ENCODE measurements around the gene EWSR1. TPM values are rescaled to one million over a fixed set of nuclear protein-coding genes. Genes with fewer than 3 reads are reported as not detected.

Gene EWSR1
- total RNA-seq, 2 experiments from 2014 or later, result 284 to 302 TPM

- Mint-ChIP-seq H3K4me1 (peaks cover 9% of the 10 kb centered on the region), H3K27me3 (peaks cover 5% of the 10 kb centered on the region), H3K36me3 (no peaks in the 10 kb centered on the region), H3K9me3 (no peaks in the 10 kb centered on the region), H3K27ac (no peak overlapping the region), H3K4me3 (no peak overlapping the region)
- ATAC-seq (ENCODE audit: low read depth) (no peak), DNase-seq (no peak)
- POLR2A ChIA-PET, result interaction anchor here (1.4 kb wide), 1 partner anchor 10 kb away, joined by 6 read pairs; no protein-coding TSS in a partner anchor
Measured at GRCh38 chr22:29256606-29257325, 11.3 kb upstream of the EWSR1 start.

DNA sequence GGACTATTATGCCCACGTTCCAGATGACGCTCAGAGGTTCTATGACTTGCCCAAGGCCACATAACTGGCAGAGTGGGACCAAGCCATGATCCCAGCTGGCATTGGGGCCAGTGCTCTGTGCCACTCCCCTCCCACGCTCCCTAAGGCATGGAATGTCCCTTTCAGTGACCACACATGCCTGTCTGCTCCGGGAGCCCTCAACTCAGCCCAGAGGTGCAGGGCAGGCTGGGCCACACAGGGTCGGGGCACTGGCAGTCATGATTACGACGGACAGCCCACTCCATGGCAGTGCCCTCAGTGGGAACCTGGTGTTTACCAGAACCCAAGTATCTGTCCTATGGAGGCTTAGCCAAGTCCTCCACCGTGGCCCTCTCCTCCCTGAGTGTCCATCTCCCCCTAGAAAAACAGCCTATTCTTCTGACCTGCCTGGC is 10.3 kb upstream of the EWSR1 start:
- DNase-seq (no peak), ATAC-seq (ENCODE audit: low read depth) (no peak)
- Mint-ChIP-seq H3K27me3 (peaks cover 3% of the 10 kb centered on the region), H3K9me3 (no peaks in the 10 kb centered on the region), H3K27ac (no peak overlapping the region), H3K4me1 (peaks cover 9% of the 10 kb centered on the region), H3K4me3 (no peak overlapping the region), H3K36me3 (no peaks in the 10 kb centered on the region)
- POLR2A ChIA-PET, result interaction anchor here (0.9 to 1.4 kb wide), 2 partner anchors 9 kb away, joined by 3 to 6 read pairs; no protein-coding TSS in a partner anchor

DNA sequence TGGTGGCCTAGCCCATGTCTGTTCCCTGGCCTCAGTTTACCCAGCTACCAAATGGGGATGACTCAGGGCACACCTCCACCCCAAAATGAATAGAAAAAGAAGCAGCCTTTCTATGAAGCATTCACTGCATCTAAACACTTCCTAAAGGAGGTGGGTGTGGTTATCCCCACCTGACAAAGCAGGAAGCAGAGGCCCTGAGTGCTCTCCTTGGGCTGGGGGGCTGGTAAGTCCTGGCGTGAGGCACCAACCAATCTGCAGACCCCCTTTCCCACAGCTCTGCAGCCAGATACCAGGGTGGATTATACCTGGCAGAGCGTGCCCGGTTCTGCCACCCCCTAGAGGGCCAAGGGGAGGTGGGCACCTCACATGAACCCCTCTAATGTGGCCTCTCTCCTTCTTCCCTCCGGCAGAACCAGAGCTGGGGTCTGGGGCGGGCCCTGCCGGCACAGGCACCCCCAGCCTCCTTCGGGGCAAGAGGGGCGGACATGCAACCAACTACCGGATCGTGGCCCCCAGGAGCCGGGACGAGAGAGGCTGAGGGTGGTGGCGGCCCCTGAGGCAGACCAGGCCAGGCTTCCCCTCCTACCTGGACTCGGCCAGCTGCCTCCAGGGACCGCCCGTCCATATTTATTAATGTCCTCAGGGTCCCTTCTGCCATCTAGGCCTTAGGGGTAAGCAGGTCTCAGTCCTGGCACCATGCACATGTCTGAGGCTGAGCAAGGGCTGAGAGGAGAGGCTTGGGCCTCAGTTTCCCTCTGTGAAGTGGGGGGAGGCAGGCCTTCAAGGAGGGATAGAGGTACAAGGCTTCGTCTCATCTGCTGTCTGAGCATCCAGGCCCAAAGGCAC is 9.4 kb upstream of the EWSR1 start:
- Mint-ChIP-seq H3K36me3 (no peaks in the 10 kb centered on the region), H3K27ac (no peak overlapping the region), H3K9me3 (no peaks in the 10 kb centered on the region), H3K4me3 (no peak overlapping the region), H3K27me3 (peaks cover 3% of the 10 kb centered on the region), H3K4me1 (peaks cover 9% of the 10 kb centered on the region)
- POLR2A ChIA-PET, result interaction anchor here (0.9 kb wide), 1 partner anchor 8 kb away, joined by 3 read pairs; no protein-coding TSS in a partner anchor
- DNase-seq, result no peak
- no peak for ATAC-seq (ENCODE audit: low read depth)

GRCh38 chr22:29259253-29259899 is 8.7 kb upstream of the EWSR1 start:
- no peak for ATAC-seq (ENCODE audit: low read depth)
- Mint-ChIP-seq H3K4me1 (peaks cover 8% of the 10 kb centered on the region), H3K4me3 (no peak overlapping the region), H3K27ac (no peak overlapping the region), H3K9me3 (no peaks in the 10 kb centered on the region), H3K27me3 (no peaks in the 10 kb centered on the region), H3K36me3 (no peaks in the 10 kb centered on the region)
- POLR2A ChIA-PET, result no interaction called here
- no peak for DNase-seq

GRCh38 chr22:29260031-29260560 is 8.0 kb upstream of the EWSR1 start:
- Mint-ChIP-seq H3K9me3 (no peaks in the 10 kb centered on the region), H3K36me3 (no peaks in the 10 kb centered on the region), H3K27ac (no peak overlapping the region), H3K4me1 (peaks cover 4% of the 10 kb centered on the region), H3K4me3 (no peak overlapping the region), H3K27me3 (no peaks in the 10 kb centered on the region)
- POLR2A ChIA-PET, result no interaction called here
- DNase-seq (no peak), ATAC-seq (ENCODE audit: low read depth) (no peak)

- ATAC-seq (ENCODE audit: low read depth), result no peak
- no peaks in the 10 kb centered on the region for H3K9me3 Mint-ChIP-seq
- no peaks in the 10 kb centered on the region for H3K27me3 Mint-ChIP-seq
- no peaks in the 10 kb centered on the region for H3K36me3 Mint-ChIP-seq
- POLR2A ChIA-PET, result no interaction called here
- no peak overlapping the region for H3K4me3 Mint-ChIP-seq
- H3K4me1 Mint-ChIP-seq, result peaks cover 4% of the 10 kb centered on the region
- no peak overlapping the region for H3K27ac Mint-ChIP-seq
- DNase-seq, result no peak
Measured at GRCh38 chr22:29260601-29261315, 7.3 kb upstream of the EWSR1 start.

GRCh38 chr22:29263791-29264276 is 4.2 kb upstream of the EWSR1 start:
- no peaks in the 10 kb centered on the region for H3K9me3 Mint-ChIP-seq
- peaks cover 11% of the 10 kb centered on the region for H3K4me1 Mint-ChIP-seq
- ATAC-seq (ENCODE audit: low read depth) (no peak), DNase-seq (no peak)
- H3K4me3 Mint-ChIP-seq, result no peak overlapping the region
- POLR2A ChIA-PET, result no interaction called here
- H3K27ac Mint-ChIP-seq, result no peak overlapping the region
- H3K27me3 Mint-ChIP-seq, result no peaks in the 10 kb centered on the region
- peaks cover 5% of the 10 kb centered on the region for H3K36me3 Mint-ChIP-seq

DNA sequence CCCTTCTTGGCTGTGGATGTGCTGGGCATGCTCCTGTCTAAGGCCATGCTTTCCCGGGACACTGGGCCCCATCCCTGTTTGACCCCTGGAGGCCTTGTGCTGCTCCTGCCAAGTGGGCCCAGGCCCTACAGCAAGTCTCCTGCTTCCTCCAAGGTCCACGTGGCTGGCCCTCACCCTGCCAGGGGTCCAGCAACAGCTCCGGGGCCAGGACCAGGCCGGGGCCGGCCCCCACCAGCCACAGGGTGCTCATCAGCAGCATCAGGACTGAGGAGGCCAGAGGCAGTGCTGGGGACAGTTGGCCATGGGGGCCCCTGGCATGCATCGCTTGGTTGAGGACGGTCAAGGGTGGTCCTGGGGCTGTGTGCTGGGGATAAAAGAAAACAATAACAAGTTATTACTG is 2.8 kb upstream of the EWSR1 start:
- DNase-seq, result no peak
- no peak overlapping the region for H3K4me3 Mint-ChIP-seq
- POLR2A ChIA-PET, result interaction anchor here (0.5 kb wide), 1 partner anchor 516 kb away, joined by 4 read pairs; no protein-coding TSS in a partner anchor
- no peak for ATAC-seq (ENCODE audit: low read depth)
- H3K9me3 Mint-ChIP-seq, result no peaks in the 10 kb centered on the region
- H3K27me3 Mint-ChIP-seq, result no peaks in the 10 kb centered on the region
- H3K27ac Mint-ChIP-seq, result no peak overlapping the region
- peaks cover 18% of the 10 kb centered on the region for H3K4me1 Mint-ChIP-seq
- H3K36me3 Mint-ChIP-seq, result peaks cover 16% of the 10 kb centered on the region

- Mint-ChIP-seq H3K4me1 (peaks cover 25% of the 10 kb centered on the region), H3K9me3 (no peaks in the 10 kb centered on the region), H3K27me3 (no peaks in the 10 kb centered on the region), H3K36me3 (peaks cover 22% of the 10 kb centered on the region), H3K4me3 (peak overlapping the region; percentile 86), H3K27ac (no peak overlapping the region)
- POLR2A ChIA-PET, result no interaction called here
- ATAC-seq (ENCODE audit: low read depth) (no peak), DNase-seq (no peak)
Measured at GRCh38 chr22:29265929-29266328, 2.1 kb upstream of the EWSR1 start.

DNA sequence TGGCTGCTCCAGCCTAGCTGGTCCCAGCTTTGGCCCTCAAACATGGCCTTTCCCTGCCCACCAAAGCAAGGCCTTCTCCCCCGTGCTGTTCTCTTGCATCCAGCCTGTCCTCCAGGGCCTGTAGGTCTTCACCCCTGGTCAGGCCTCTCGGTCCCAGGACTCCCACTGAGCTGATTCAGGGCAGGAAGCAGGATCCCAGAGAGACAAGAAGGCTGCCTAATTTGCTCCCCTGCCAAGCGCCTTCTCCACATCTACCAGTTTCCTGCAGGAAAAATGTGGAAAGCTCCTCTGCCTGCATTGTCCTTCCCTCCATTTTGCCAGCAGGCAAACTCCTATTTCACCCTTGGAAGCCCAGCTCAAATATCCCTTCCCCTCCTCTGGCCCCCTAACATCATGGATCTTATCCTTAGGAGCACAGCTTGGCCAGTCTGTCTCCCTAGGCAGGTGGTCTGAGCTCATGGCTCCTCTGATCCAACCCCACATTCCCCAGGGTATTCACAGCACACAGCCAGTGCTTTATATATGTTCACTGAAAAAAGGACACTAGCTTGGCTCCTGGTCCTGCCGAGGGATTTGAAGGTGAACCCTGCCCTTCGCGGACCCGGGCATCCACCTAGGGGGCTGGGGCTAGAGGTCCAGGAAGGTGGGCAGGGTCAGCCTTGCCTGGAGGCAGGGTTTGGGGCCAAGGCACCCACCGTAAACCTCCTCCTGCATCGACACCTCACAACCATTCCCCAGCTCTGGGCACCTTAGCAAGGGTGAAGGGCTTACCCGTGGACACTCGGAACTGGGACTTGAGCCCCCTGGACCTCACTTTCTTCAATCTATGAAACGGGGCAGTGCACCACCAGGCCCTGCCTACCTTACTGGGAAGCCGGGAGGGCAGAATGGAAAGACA is 1.3 kb upstream of the EWSR1 start:
- DNase-seq (no peak), ATAC-seq (ENCODE audit: low read depth) (no peak)
- peak overlapping the region; percentile 86 for H3K4me3 Mint-ChIP-seq
- H3K36me3 Mint-ChIP-seq, result peaks cover 25% of the 10 kb centered on the region
- H3K4me1 Mint-ChIP-seq, result peaks cover 30% of the 10 kb centered on the region
- H3K9me3 Mint-ChIP-seq, result no peaks in the 10 kb centered on the region
- no peaks in the 10 kb centered on the region for H3K27me3 Mint-ChIP-seq
- POLR2A ChIA-PET, result interaction anchor here (0.6 to 2.6 kb wide), 5 partner anchors 9 to 275 kb away, joined by 3 to 11 read pairs (median 6); partner anchors contain the start of gene KREMEN1
- peak overlapping the region; percentile 95 for H3K27ac Mint-ChIP-seq

DNA sequence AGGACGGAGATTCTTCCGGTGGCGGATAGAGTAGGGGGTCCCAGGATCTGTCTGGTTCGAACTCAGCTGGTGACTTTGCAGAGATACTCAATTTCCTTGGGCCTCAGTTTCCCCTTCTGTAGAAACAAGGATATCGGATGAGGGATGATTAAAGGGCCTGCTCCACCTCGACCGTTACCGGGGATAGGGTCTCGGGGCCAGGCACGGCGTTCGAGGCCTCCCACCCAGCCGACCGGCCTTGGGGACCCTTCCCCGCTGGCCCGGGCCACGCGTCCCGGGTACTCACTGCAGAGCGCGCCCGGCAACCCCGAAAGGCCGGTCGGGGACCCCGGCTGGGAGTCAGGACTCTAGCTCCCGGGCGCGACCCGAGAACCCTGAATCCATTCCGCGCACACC is 608 bp upstream of the EWSR1 start:
- POLR2A ChIA-PET, result interaction anchor here (0.6 to 2.6 kb wide), 6 partner anchors 11 to 286 kb away, joined by 3 to 11 read pairs (median 6); partner anchors contain the start of genes GAS2L1 and KREMEN1
- H3K36me3 Mint-ChIP-seq, result peaks cover 29% of the 10 kb centered on the region
- peak overlapping the region; percentile 95 for H3K27ac Mint-ChIP-seq
- H3K4me3 Mint-ChIP-seq, result peak overlapping the region; percentile 86
- ATAC-seq (ENCODE audit: low read depth), result no peak
- peaks cover 35% of the 10 kb centered on the region for H3K4me1 Mint-ChIP-seq
- H3K27me3 Mint-ChIP-seq, result no peaks in the 10 kb centered on the region
- DNase-seq, result no peak
- no peaks in the 10 kb centered on the region for H3K9me3 Mint-ChIP-seq

All from activated naive CD8-positive, alpha-beta T cell treated with anti-CD3 and anti-CD28 coated beads, Interleukin-2, amount 10 ng/mL, durations not matched to agents 7 days and 5 days (primary cell).